H1 (cell line): ENCODE results near the gene PPP2R3B. TPM values are rescaled to one million over a fixed set of nuclear protein-coding genes. Genes with fewer than 3 reads are reported as not detected.

ENCODE experiments used
- CHD2 ChIP-seq: IDR thresholded peaks from 2 replicates; pipeline ENCODE4 v1.6.1; 2012; ENCODE audit warnings: low read length, improper control_type of control experiment
- EP300 ChIP-seq, 2 experiments: IDR thresholded peaks; 1 replicate in 1 of 2; 2 replicates in 1 of 2; pipeline ENCODE4 v1.6.1; 2011 to 2012; ENCODE audit warnings: low read depth in 2 of 2, low read length in 2 of 2, mild to moderate bottlenecking in 2 of 2, borderline replicate concordance in 1 of 2, inconsistent platforms in 1 of 2, moderate library complexity in 1 of 2
- NANOG ChIP-seq: IDR thresholded peaks from 2 replicates; pipeline ENCODE4 v1.6.1; 2011; ENCODE audit warnings: low read length, low read depth, mild to moderate bottlenecking, inconsistent platforms; ENCODE audit not compliant: insufficient read depth, poor library complexity, severe bottlenecking
- RAD21 ChIP-seq, 2 experiments: IDR thresholded peaks in 1 of 2; conservative IDR thresholded peaks in 1 of 2; 2 replicates each; pipeline ENCODE4 v1.6.1; 2011; ENCODE audit warnings: low read depth in 2 of 2, low read length in 2 of 2, improper control_type of control experiment in 1 of 2, inconsistent platforms in 1 of 2, mild to moderate bottlenecking in 1 of 2, moderate library complexity in 1 of 2
- SP1 ChIP-seq: IDR thresholded peaks from 2 replicates; pipeline ENCODE4 v1.6.1; 2011; ENCODE audit warnings: low read depth, low read length
- ZNF274 ChIP-seq: IDR thresholded peaks from 2 replicates; pipeline ENCODE4 v1.7.0; 2012; ENCODE audit warnings: low read length, borderline replicate concordance; ENCODE audit errors: extremely low read depth
- polyA plus RNA-seq, 7 experiments: library from polyadenylated mRNA; depleted of rRNA in 3 of 7; stranded (reverse) in 5 of 7; unstranded in 2 of 7; fragments of >200 nt in 5 of 7; fragments of 200-250 nt in 2 of 7; gene quantifications; 1 replicate in 5 of 7; 2 replicates in 1 of 7; 4 replicates in 1 of 7; pipeline versions ENCODE4 v1.2.1 to v1.2.3, GENCODE V29; 2011 to 2013; ENCODE audit warnings: missing spikeins in 2 of 7, mixed read lengths in 2 of 7
- total RNA-seq: library from RNA; stranded (reverse); fragmentation: NEBNext Ultra II Directional; extraction: Animal tissue kit (Norgen Biotek cat#: 25700); gene quantifications from 2 replicates; pipeline ENCODE4 v1.2.1, GENCODE V29; 2021

PPP2R3B gene
- total and polyA plus RNA-seq, 2 of the 8 experiments (the other 6 are each of a cell fraction or from before 2014, with no cell fraction given): 47.6 to 86.7 TPM

DNA sequence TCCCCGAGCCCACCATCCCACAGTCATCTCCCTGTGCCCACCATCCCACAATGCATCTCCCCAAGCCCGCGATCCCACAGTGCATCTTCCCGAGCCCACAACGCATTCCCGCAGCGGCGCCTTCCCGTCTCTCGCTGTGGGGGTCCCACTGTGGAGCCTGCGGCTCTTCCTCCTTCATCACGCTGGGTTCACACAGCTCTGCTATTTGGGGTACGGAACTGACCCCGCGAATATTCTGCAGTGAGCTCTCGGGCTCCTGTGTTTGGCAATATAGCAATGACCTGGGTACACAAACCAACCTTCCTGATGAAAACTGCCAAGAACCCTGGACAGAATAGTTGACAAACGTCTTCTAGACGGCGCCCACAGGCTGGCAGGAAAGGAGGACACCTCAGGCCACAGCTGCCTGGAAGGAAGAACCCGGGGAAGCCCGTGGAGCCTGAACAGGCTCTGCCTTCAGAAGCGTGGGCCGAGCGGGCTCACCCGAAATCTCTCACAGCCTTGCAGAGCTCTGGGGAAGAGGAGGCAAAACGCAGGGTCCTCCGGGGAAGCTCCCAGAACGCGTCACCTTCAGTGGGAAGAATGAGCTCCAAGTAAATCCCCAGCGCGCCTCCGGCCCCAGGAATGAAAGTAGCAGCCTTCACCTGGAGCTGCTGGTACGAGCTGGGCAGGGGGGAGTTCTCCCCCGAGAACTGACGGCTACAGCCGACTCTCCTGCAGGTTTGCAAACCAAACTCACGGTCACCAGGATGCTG, 22.9 kb downstream of the PPP2R3B start (continued):
- TF ChIP-seq NANOG (no peak), EP300 (IDR thresholded peaks at IDR 0.05; ENCODE audit: borderline replicate concordance in 1 of 2, low read depth in 2 of 2, low read length in 2 of 2) (no peak), SP1 (no peak), ZNF274 (no peak), CHD2 (no peak), RAD21 (IDR thresholded peaks at IDR 0.05 in 1 of 2, conservative IDR thresholded peaks at IDR 0.05 in 1 of 2; ENCODE audit: low read depth in 2 of 2, low read length in 2 of 2) (no peak)
